Large intestine (tissue), 3 donors: ENCODE results near the gene CCDC85A. TPM values are rescaled to one million over a fixed set of nuclear protein-coding genes. Genes with fewer than 3 reads are reported as not detected.

ENCODE experiments used
- DNase-seq, 2 donors: peaks; one replicate each; pipeline versions ENCODE4 v3.0.0 to v3.0.0-alpha.2; 2013
- H3K27ac ChIP-seq: one replicate; pipeline ENCODE4 v1.5.1; 2013; ENCODE audit warnings: low read length
- H3K27me3 ChIP-seq: 2 replicates; pipeline ENCODE4 v1.6.1; 2013; ENCODE audit warnings: low read length; ENCODE audit not compliant: control insufficient read depth, insufficient read depth
- H3K36me3 ChIP-seq: 2 replicates; pipeline ENCODE4 v1.6.1; 2013; ENCODE audit warnings: low read length; ENCODE audit not compliant: control insufficient read depth, insufficient read depth
- H3K4me1 ChIP-seq: one replicate; pipeline ENCODE4 v1.6.1; 2013; ENCODE audit warnings: low read length; ENCODE audit not compliant: control insufficient read depth, insufficient read depth
- H3K4me3 ChIP-seq: one replicate; pipeline ENCODE4 v1.5.1; 2013; ENCODE audit warnings: low read length
- H3K9me3 ChIP-seq: one replicate; pipeline ENCODE4 v1.6.1; 2013; ENCODE audit warnings: mild to moderate bottlenecking, low read depth, low read length, moderate library complexity; ENCODE audit not compliant: control insufficient read depth
- WGBS: methylation state at CpG from one replicate; pipeline ENCODE4 v1.1.5; 2013; ENCODE audit warnings: low lambda C conversion rate; ENCODE audit not compliant: insufficient coverage; 5-methylcytosine and 5-hydroxymethylcytosine counted together
- polyA plus RNA-seq: library from polyadenylated mRNA; unstranded; fragments of 120-200 nt; gene quantifications from one replicate; pipeline ENCODE4 v1.2.1, GENCODE V29; 2013

Gene CCDC85A
- polyA plus RNA-seq, 1 donor, result 1.0 TPM

GRCh38 chr2:56325661-56326345 is 142.0 kb downstream of the CCDC85A start:
- Histone ChIP-seq H3K4me1 (no peaks in the 10 kb centered on the region), H3K36me3 (no peaks in the 10 kb centered on the region), H3K4me3 (no peak overlapping the region), H3K27me3 (no peaks in the 10 kb centered on the region), H3K27ac (no peak overlapping the region), H3K9me3 (no peaks in the 10 kb centered on the region)
- no CpG with 5 or more reads among the region's 3 CpGs for WGBS
- no peak for DNase-seq

DNA sequence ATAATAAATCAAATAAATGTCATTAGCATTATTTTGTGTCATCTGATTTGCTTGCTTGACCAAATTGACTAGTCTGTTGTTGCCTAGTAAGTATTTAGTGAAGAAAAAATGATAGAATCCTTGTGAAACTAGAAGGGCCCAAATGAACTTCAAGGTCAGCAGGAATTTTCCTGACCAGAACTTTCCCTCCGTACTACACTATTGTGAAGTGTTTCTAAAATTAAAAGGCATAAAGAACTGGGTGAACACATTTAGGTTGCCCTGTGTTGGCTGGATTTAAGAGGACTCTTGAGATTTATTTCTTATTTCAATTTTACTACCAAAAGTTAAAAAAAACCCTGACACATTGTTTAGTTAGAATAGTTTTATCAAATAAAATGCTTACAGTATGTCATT is 142.6 kb downstream of the CCDC85A start:
- no peak for DNase-seq
- Histone ChIP-seq H3K36me3 (no peaks in the 10 kb centered on the region), H3K27me3 (no peaks in the 10 kb centered on the region), H3K27ac (no peak overlapping the region), H3K9me3 (no peaks in the 10 kb centered on the region), H3K4me3 (no peak overlapping the region), H3K4me1 (no peaks in the 10 kb centered on the region)
- WGBS, result 100% methylated on average over 1 of the region's 1 CpG

DNA sequence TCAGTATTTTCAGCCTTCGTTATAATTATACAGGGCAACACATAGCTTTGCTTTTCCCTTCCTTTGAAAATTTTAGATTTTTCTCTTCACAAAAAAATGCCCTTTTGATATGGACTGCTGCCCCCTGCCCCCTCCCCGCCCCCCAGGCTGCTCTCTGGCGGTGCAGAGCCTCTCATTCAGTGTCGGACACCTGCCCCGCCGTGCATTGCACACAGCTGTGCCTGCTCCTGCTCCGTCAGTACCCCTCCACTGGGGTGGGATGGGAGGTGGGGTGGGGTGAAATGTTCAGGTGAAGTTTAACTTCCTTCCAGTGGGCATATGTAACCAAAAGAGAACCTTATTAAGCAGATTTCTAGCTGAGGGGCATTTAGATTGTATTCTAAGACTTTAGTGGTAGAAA is 148.0 kb downstream of the CCDC85A start:
- no peak overlapping the region for H3K27ac ChIP-seq
- H3K9me3 ChIP-seq, result no peaks in the 10 kb centered on the region
- DNase-seq, result no peak
- H3K4me3 ChIP-seq, result no peak overlapping the region
- WGBS, result no CpG with 5 or more reads among the region's 7 CpGs
- H3K4me1 ChIP-seq, result no peaks in the 10 kb centered on the region
- H3K27me3 ChIP-seq, result no peaks in the 10 kb centered on the region
- no peaks in the 10 kb centered on the region for H3K36me3 ChIP-seq

DNA sequence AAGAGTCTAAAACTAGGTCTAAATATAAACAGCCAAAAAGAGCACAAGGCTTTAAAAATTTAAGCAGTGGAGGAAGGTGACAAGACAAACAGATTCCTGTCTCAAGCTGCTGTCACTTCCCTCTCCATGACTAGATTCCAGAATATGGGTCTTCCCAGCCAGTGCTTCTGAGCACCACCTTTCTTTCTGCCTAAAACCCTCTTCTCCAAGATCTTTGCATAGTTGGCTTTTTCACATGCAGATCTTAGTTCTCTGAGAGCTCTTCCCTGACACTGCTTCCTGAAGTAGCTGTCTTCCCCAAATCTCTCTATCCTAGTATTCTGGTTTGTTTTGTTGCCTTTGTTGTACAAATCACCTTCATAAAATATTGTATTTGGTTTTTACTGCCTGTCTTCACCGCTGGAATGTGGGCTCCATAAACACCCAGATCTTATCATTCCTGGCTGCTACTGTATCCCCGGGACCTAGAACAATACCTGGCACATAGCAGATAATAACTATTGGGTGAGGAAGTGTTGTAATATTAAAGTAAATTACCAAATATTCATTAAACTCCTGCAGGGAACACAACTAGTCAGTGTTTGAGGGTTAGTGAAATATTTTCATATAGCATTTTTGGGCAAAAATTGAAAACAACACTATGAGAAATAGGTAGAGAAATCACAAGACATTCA is 150.2 kb downstream of the CCDC85A start:
- H3K9me3 ChIP-seq, result no peaks in the 10 kb centered on the region
- WGBS, result no CpG with 5 or more reads among the region's 2 CpGs
- H3K4me3 ChIP-seq, result no peak overlapping the region
- H3K4me1 ChIP-seq, result no peaks in the 10 kb centered on the region
- DNase-seq, result no peak
- H3K27me3 ChIP-seq, result no peaks in the 10 kb centered on the region
- H3K27ac ChIP-seq, result no peak overlapping the region
- no peaks in the 10 kb centered on the region for H3K36me3 ChIP-seq

- no peaks in the 10 kb centered on the region for H3K4me1 ChIP-seq
- H3K4me3 ChIP-seq, result no peak overlapping the region
- H3K36me3 ChIP-seq, result no peaks in the 10 kb centered on the region
- H3K27ac ChIP-seq, result no peak overlapping the region
- H3K27me3 ChIP-seq, result no peaks in the 10 kb centered on the region
- DNase-seq, result no peak
- H3K9me3 ChIP-seq, result no peaks in the 10 kb centered on the region
These were observed 150.8 kb downstream of the CCDC85A start for GRCh38 chr2:56334622-56335021.

DNA sequence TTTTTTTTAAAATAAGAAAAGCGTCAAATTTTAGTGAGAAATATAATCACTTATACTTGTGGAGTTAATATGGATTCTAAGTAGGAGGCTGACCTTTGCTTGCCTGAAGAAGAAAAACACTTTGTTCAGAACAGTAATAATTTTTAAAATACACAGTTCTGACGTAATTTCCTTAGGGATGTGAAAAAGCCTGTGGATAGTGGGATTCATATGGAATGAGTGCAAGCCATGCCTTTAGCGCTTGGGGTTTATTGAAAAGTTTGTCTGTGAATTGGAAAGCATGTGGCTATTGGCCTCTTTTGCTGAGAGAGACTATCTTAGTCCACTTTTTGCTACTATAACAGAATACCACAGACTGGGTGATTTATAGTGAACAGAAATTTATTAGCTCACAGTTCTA is 151.3 kb downstream of the CCDC85A start:
- no peaks in the 10 kb centered on the region for H3K27me3 ChIP-seq
- H3K27ac ChIP-seq, result no peak overlapping the region
- WGBS, result 82% methylated on average over 2 of the region's 3 CpGs
- H3K4me1 ChIP-seq, result no peaks in the 10 kb centered on the region
- no peak overlapping the region for H3K4me3 ChIP-seq
- H3K36me3 ChIP-seq, result no peaks in the 10 kb centered on the region
- H3K9me3 ChIP-seq, result no peaks in the 10 kb centered on the region
- DNase-seq, result no peak

DNA sequence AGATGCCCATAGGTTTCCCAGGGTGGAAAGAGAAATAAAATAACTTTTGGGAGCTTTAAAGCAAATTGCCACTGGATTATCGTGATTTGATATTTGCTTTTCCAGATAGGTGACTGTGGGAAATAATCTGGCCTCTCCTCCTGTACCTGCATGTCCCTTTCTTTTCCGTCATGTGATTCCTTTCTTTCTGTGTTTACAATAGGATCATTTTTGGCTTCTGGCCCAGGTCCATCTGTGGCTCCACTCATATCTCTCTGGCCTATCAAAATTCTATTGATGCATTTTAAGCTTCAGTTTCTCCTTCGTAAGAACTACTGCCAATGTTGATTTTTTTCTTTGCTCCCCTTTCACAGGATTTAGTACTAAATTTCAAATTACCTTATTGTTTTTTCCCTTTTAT is 153.6 kb downstream of the CCDC85A start:
- Histone ChIP-seq H3K4me3 (no peak overlapping the region), H3K36me3 (no peaks in the 10 kb centered on the region), H3K27me3 (no peaks in the 10 kb centered on the region), H3K4me1 (no peaks in the 10 kb centered on the region), H3K27ac (no peak overlapping the region), H3K9me3 (no peaks in the 10 kb centered on the region)
- WGBS, result 10% methylated on average over 2 of the region's 3 CpGs
- no peak for DNase-seq

DNA sequence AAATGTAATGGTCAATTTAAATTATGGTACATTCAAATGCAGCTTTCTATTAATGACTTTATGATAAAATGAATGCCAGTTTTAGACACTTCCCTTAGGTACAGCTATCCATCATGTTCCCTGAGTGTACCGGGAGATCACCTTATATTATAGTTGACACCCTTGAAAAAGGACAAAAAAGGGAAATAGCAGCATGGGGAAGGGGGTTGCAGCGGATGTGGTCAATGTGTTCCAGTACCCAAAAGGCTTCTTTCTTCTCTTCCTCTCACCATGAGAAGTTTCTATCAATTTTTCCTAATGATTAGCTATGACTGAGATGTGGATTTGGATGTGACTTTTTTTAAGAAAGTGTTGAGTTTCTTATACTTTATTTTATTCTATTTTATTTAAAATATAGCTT is 154.4 kb downstream of the CCDC85A start:
- Histone ChIP-seq H3K27ac (no peak overlapping the region), H3K36me3 (no peaks in the 10 kb centered on the region), H3K4me1 (no peaks in the 10 kb centered on the region), H3K4me3 (no peak overlapping the region), H3K9me3 (no peaks in the 10 kb centered on the region), H3K27me3 (no peaks in the 10 kb centered on the region)
- DNase-seq, result no peak
- WGBS, result no CpG with 5 or more reads among the region's 2 CpGs

DNA sequence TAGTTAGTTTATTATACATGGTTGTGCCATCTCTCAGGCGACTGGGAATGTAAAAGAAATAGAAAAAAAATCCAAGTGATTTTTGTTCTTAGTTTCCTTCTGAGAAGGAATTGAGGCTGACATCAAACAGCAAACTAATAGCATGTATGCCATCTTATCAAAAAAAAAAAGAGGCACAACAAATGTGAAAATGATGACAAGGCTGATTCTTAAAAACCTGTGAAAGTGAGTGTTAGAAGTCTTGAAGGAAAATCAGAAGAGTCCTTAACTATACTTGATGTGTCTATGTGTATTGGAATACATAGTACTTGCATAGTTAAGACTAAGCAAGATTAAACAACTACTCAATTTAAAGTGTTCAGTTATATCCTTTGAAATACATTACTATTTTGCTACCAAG is 161.0 kb downstream of the CCDC85A start:
- Histone ChIP-seq H3K27me3 (no peaks in the 10 kb centered on the region), H3K27ac (no peak overlapping the region), H3K4me1 (no peaks in the 10 kb centered on the region), H3K9me3 (no peaks in the 10 kb centered on the region), H3K4me3 (no peak overlapping the region), H3K36me3 (no peaks in the 10 kb centered on the region)
- no CpG with 5 or more reads among the region's 1 CpG for WGBS
- DNase-seq, result no peak

GRCh38 chr2:56347881-56348280 is 164.1 kb downstream of the CCDC85A start:
- no peak for DNase-seq
- 81% methylated on average over 3 of the region's 4 CpGs for WGBS
- no peaks in the 10 kb centered on the region for H3K9me3 ChIP-seq
- no peaks in the 10 kb centered on the region for H3K27me3 ChIP-seq
- H3K27ac ChIP-seq, result no peak overlapping the region
- H3K4me3 ChIP-seq, result no peak overlapping the region
- H3K4me1 ChIP-seq, result no peaks in the 10 kb centered on the region
- no peaks in the 10 kb centered on the region for H3K36me3 ChIP-seq
